DOHH2 (cell line): ENCODE data around the gene KRT76.

Source experiments
- H3F3A ChIP-seq: fragments of 200-600 bp; sonication (generic), shearing (Covaris generic); 2 replicates; pipeline ENCODE4 v1.6.0; 2016; ENCODE audit warnings: antibody characterized with exemption, mild to moderate bottlenecking; ENCODE audit not compliant: control insufficient read depth, insufficient read depth
- H3K27ac ChIP-seq: fragments of 200-600 bp; sonication (generic); 2 replicates; pipeline ENCODE4 v1.5.1; 2014; ENCODE audit warnings: low read depth, mild to moderate bottlenecking, low read length, moderate library complexity
- H3K27me3 ChIP-seq: fragments of 200-600 bp; sonication (generic); 2 replicates; pipeline ENCODE4 v1.6.1; 2014; ENCODE audit warnings: mild to moderate bottlenecking, low read length, mixed read lengths; ENCODE audit not compliant: control insufficient read depth
- H3K36me3 ChIP-seq: fragments of 200-600 bp; sonication (generic); 2 replicates; pipeline ENCODE4 v1.6.1; 2014; ENCODE audit warnings: mild to moderate bottlenecking, low read length, moderate library complexity, mixed read lengths; ENCODE audit not compliant: control insufficient read depth
- H3K4me1 ChIP-seq: fragments of 200-600 bp; sonication (generic); 2 replicates; pipeline ENCODE4 v1.6.1; 2014; ENCODE audit warnings: mild to moderate bottlenecking, low read length, mixed read lengths; ENCODE audit not compliant: control insufficient read depth
- H3K4me2 ChIP-seq: fragments of 200-600 bp; sonication (generic); 2 replicates; pipeline ENCODE4 v1.6.0; 2014; ENCODE audit warnings: mild to moderate bottlenecking, low read length, moderate library complexity
- H3K4me3 ChIP-seq: fragments of 200-600 bp; sonication (generic); 2 replicates; pipeline ENCODE4 v1.5.1; 2014; ENCODE audit warnings: mild to moderate bottlenecking, low read length, mixed read lengths
- H3K79me2 ChIP-seq: fragments of 200-600 bp; sonication (generic); 2 replicates; pipeline ENCODE4 v1.6.1; 2014; ENCODE audit warnings: mild to moderate bottlenecking, low read length, mixed read lengths; ENCODE audit not compliant: control insufficient read depth
- H3K9me2 ChIP-seq: fragments of 200-600 bp; sonication (generic); replicated peaks from 2 replicates; pipeline ENCODE4 v1.6.1; 2014; ENCODE audit warnings: mild to moderate bottlenecking, low read length, mixed read lengths; ENCODE audit not compliant: control insufficient read depth
- H3K9me3 ChIP-seq: fragments of 200-600 bp; sonication (generic); 2 replicates; pipeline ENCODE4 v1.6.1; 2014; ENCODE audit warnings: antibody characterized with exemption, low read length, mixed read lengths; ENCODE audit not compliant: control insufficient read depth, insufficient read depth
- H4K20me1 ChIP-seq: fragments of 200-600 bp; sonication (generic); 2 replicates; pipeline ENCODE4 v1.6.0; 2014; ENCODE audit warnings: low read depth, mild to moderate bottlenecking, antibody characterized with exemption, low read length, moderate library complexity; ENCODE audit not compliant: control insufficient read depth, insufficient read depth
- EZH2phosphoT487 ChIP-seq: fragments of 200-600 bp; sonication (generic); IDR thresholded peaks from 2 replicates; pipeline ENCODE4 v1.6.1; 2017; ENCODE audit warnings: borderline replicate concordance, mild to moderate bottlenecking, antibody characterized with exemption, low read length, moderate library complexity, mixed read lengths
- TF ChIP-seq, protein P1 (sequence below): fragments of 200-600 bp; sonication (generic); IDR thresholded peaks from one replicate; pipeline ENCODE4 v1.5.1; 2014; ENCODE audit warnings: antibody characterized with exemption, mild to moderate bottlenecking, low read depth, low read length; ENCODE audit not compliant: poor library complexity, severe bottlenecking

Gene KRT76

DNA sequence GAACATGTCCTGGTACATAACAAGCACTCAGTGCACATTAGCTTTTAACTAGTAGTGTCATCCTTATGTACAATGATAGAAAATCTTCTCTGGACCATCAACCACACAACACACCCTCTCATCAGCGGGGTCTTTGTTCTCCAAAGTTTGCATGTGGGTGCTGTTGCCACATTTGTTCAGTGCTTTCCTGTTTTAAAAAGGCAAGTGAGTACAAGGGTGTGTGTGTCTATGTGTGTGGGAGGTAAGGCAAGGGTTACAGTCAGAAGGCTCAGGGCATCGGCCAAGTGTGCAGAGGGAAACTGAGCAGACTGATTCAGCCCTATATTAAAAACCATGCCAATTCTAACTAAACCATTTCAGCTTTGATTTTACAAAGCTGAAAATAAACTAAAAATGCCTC, 17.9 kb downstream of the KRT76 start:
- Histone ChIP-seq H3K79me2 (no peaks in the 10 kb centered on the region), H3K9me3 (peaks cover 11% of the 10 kb centered on the region; the same call in 1 of the 2 replicates), H3K27ac (no peak overlapping the region), H3K36me3 (no peaks in the 10 kb centered on the region), H3K4me2 (no peak overlapping the region), H3F3A (no peaks in the 10 kb centered on the region), H3K4me3 (no peak overlapping the region), H4K20me1 (no peaks in the 10 kb centered on the region), H3K9me2 (no peaks in the 10 kb centered on the region), H3K27me3 (peaks cover 7% of the 10 kb centered on the region; the same call in 1 of the 2 replicates), H3K4me1 (no peaks in the 10 kb centered on the region)
- no peak for TF ChIP-seq EZH2phosphoT487
- TF ChIP-seq, protein P1, sequence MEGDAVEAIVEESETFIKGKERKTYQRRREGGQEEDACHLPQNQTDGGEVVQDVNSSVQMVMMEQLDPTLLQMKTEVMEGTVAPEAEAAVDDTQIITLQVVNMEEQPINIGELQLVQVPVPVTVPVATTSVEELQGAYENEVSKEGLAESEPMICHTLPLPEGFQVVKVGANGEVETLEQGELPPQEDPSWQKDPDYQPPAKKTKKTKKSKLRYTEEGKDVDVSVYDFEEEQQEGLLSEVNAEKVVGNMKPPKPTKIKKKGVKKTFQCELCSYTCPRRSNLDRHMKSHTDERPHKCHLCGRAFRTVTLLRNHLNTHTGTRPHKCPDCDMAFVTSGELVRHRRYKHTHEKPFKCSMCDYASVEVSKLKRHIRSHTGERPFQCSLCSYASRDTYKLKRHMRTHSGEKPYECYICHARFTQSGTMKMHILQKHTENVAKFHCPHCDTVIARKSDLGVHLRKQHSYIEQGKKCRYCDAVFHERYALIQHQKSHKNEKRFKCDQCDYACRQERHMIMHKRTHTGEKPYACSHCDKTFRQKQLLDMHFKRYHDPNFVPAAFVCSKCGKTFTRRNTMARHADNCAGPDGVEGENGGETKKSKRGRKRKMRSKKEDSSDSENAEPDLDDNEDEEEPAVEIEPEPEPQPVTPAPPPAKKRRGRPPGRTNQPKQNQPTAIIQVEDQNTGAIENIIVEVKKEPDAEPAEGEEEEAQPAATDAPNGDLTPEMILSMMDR, result no peak

DNA sequence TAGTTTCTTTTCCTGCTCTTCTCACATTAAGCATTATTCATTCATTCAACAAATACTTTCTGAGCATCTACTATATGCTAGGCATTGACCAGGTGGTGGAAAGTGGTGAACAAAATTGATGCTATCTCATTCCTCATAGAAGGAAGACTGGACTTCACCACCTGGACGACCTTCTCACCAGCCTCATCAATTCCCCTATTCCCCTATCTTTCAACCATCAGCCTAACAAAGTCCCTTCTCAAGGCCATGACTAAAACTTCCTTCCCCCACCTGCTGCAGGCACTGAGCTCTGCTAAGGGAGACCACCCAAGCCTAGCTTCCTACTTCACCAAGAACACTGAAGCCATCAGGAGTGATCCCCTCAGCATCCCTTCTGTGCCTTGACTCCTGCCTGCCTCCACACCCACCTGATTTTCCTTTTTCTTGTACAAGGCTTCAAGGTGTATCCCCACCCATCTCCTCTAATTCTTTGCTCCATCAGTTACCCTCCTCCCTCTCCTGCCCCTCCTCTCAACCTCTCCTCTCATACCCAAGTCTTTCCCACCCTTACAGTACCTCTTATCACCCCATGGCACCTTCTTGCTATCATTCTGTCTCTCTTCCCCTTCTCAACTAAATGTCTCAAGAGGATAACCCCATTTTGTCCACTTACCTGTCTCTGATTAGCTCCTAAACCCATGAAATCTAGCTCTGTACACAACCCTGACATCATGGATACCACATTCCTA, 19.5 kb downstream of the KRT76 start:
- Histone ChIP-seq H3K27me3 (peaks cover 7% of the 10 kb centered on the region; the same call in 1 of the 2 replicates), H3K4me1 (no peaks in the 10 kb centered on the region), H3K4me2 (no peak overlapping the region), H3K36me3 (no peaks in the 10 kb centered on the region), H3K4me3 (no peak overlapping the region), H3K9me2 (no peaks in the 10 kb centered on the region), H3K79me2 (no peaks in the 10 kb centered on the region), H3F3A (no peaks in the 10 kb centered on the region), H3K27ac (no peak overlapping the region), H3K9me3 (peaks cover 11% of the 10 kb centered on the region; the same call in 1 of the 2 replicates), H4K20me1 (no peaks in the 10 kb centered on the region)
- TF ChIP-seq, protein P1, result no peak
- no peak for TF ChIP-seq EZH2phosphoT487

DNA sequence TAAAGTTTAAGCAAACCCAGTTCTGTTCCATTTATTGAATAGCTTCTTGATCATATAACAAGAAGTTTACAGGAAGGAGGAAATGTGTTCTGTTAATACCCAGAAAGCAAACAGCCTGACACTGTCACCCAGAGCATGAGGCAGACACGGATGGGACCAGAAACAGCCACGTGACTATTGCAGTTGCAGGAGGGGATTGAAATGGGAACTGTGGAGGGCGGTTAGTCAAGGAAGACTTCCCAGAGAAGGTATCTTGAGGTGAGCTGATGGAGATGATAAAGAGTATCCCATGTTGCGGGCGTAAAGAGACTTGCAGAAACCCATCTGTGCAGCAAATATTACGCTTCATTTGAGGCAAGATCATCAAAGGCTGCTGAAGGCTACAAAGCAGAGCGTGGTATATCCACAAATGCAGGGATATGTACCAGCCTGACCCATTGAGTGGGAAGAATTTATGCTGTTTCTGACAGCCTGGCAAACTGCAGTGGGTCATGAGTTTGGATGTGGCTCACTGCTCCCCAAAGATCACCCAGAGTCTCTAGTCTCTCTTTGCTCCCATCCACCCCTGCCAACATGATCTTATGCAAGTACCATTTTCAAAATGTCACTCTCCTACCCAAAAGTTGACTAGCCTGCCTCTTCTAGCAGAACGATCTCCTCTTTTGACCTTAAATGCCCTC, 20.7 kb downstream of the KRT76 start:
- TF ChIP-seq EZH2phosphoT487, result no peak
- TF ChIP-seq, protein P1, result no peak
- H3K79me2 ChIP-seq, result no peaks in the 10 kb centered on the region
- H3K4me1 ChIP-seq, result no peaks in the 10 kb centered on the region
- peaks cover 7% of the 10 kb centered on the region; the same call in 1 of the 2 replicates for H3K27me3 ChIP-seq
- no peak overlapping the region for H3K27ac ChIP-seq
- no peaks in the 10 kb centered on the region for H3K36me3 ChIP-seq
- H3K4me3 ChIP-seq, result no peak overlapping the region
- no peaks in the 10 kb centered on the region for H3F3A ChIP-seq
- H3K9me3 ChIP-seq, result peaks cover 7% of the 10 kb centered on the region; the same call in 1 of the 2 replicates
- H4K20me1 ChIP-seq, result no peaks in the 10 kb centered on the region
- no peaks in the 10 kb centered on the region for H3K9me2 ChIP-seq
- no peak overlapping the region for H3K4me2 ChIP-seq
